ENCODE data around the gene UBE2N.

The UBE2N gene

GRCh38 chr12:93441617-93442410, at the start of gene UBE2N:
UBE2N (minus strand) TSS chr12:93441947; CDS start chr12:93441884, 63 bp downstream.
- DNase-seq (ENCODE audit: low read depth, low spot score), result peak; percentile 96

- no peak for DNase-seq (ENCODE audit: low read depth, low spot score)
Observed at GRCh38 chr12:93484315-93484981, 42.7 kb upstream of the UBE2N start.

- DNase-seq (ENCODE audit: low read depth, low spot score), result no peak
Observed at GRCh38 chr12:93483151-93483807, 41.5 kb upstream of the UBE2N start.

GRCh38 chr12:93482721-93483120, 41.0 kb upstream of the UBE2N start:
- DNase-seq (ENCODE audit: low read depth, low spot score), result no peak

- no peak for DNase-seq (ENCODE audit: low read depth, low spot score)
Observed at GRCh38 chr12:93476555-93476954, 34.8 kb upstream of the UBE2N start.

GRCh38 chr12:93469386-93469785, 27.6 kb upstream of the UBE2N start:
- DNase-seq (ENCODE audit: low read depth, low spot score), result no peak

GRCh38 chr12:93468008-93468371, 26.2 kb upstream of the UBE2N start:
- DNase-seq (ENCODE audit: low read depth, low spot score), result no peak

- DNase-seq (ENCODE audit: low read depth, low spot score), result peak; percentile 89
Observed at GRCh38 chr12:93467351-93468007, 25.7 kb upstream of the UBE2N start, which contains the start of gene MRPL42. MRPL42 (plus strand) TSS chr12:93467514; CDS start chr12:93469286, 1,772 bp downstream.

- DNase-seq (ENCODE audit: low read depth, low spot score), result no peak
Observed at GRCh38 chr12:93466625-93467350, 25.0 kb upstream of the UBE2N start.

GRCh38 chr12:93465841-93466240, 24.1 kb upstream of the UBE2N start:
- DNase-seq (ENCODE audit: low read depth, low spot score), result no peak

- DNase-seq (ENCODE audit: low read depth, low spot score), result no peak
Observed at GRCh38 chr12:93461503-93461902, 19.8 kb upstream of the UBE2N start.

- DNase-seq (ENCODE audit: low read depth, low spot score), result no peak
Observed at GRCh38 chr12:93460902-93461301, 19.2 kb upstream of the UBE2N start.

- no peak for DNase-seq (ENCODE audit: low read depth, low spot score)
Observed at GRCh38 chr12:93460003-93460402, 18.3 kb upstream of the UBE2N start.

- no peak for DNase-seq (ENCODE audit: low read depth, low spot score)
Observed at GRCh38 chr12:93459097-93459496, 17.4 kb upstream of the UBE2N start.

GRCh38 chr12:93456077-93456476, 14.3 kb upstream of the UBE2N start:
- DNase-seq (ENCODE audit: low read depth, low spot score), result no peak

- no peak for DNase-seq (ENCODE audit: low read depth, low spot score)
Observed at GRCh38 chr12:93453633-93454032, 11.9 kb upstream of the UBE2N start.

GRCh38 chr12:93451423-93452158, 9.8 kb upstream of the UBE2N start:
- no peak for DNase-seq (ENCODE audit: low read depth, low spot score)

- no peak for DNase-seq (ENCODE audit: low read depth, low spot score)
Observed at GRCh38 chr12:93449277-93449676, 7.5 kb upstream of the UBE2N start.

- no peak for DNase-seq (ENCODE audit: low read depth, low spot score)
Observed at GRCh38 chr12:93448796-93449195, 7.0 kb upstream of the UBE2N start.

GRCh38 chr12:93447555-93448290, 6.0 kb upstream of the UBE2N start:
- no peak for DNase-seq (ENCODE audit: low read depth, low spot score)

Measured in activated CD4-positive, CD25-positive, alpha-beta regulatory T cell treated with anti-CD3 and anti-CD28 coated beads, Interleukin-2, amount 50 U/mL, for 16 hours (primary cell).